HG03064 (cell line): Measurements from ENCODE around the gene TBC1D9B.
A peak's percentile ranks its signal among the peaks of the same experiment; 100 is the strongest.

Source experiments
- ATAC-seq: cut with Tn5 transposase; IDR thresholded peaks from one replicate; pipeline ENCODE4 v1.9.1; 2021; ENCODE audit warnings: low read depth; ENCODE audit not compliant: unreplicated experiment

The TBC1D9B gene

DNA sequence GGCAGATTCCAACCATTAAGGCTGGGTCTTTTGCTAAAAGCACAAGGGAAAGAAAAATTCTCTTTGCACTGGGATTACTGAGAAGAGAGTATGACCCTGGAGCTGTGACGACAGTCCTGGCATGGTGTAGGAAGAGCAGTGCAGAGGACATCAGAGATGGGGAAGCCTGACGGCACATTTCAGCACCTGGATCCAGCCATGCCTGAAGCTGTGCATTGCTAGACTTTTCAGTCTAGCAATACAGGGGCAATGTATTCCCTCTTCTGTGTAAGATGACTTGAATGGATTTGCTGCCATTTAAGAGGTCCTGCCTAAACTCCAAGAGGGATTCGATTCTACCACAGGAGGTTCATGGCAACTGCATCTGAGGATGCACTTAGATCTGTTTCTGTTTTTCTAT is 36.7 kb downstream of the TBC1D9B start:
- ATAC-seq, result no peak

- no peak for ATAC-seq
Measured at GRCh38 chr5:179870403-179870903, 37.2 kb downstream of the TBC1D9B start.

DNA sequence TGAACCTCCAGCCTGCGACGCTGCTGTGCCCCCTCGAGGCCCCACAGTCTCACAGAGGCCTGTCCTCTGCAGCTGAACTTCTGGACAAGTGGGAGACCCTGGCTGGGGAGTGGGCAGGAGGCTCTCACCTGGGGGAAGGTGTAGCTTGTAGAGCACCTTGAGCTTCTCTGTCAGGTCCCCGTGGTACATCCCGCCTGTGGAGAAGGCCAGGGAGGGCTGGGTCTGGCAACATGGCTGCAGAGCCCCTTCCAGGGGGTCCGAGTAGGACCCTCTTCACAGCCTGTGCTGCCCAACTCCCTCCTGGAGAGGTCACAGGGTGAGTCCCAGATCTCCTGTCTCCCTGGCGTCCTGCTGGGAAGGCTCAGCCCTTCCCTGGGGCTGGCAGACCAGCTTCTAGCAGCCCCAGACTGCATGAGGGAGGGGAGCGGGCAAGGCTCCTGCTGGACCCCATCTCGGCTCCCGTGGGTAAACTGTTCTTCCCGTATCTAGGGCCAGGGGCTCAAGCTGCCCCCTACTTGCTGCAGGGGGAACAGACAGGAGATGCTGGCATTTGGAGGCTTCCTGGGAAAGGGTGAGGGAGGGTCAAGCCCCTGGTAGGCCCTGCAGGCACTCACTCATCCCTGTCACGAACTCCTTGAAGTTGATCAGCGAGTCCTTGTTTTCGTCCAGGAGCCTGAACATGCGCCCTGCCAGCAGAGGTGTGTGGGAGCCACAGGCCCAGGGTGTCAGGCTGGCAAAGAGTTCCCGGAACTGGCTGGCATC is 37.9 kb downstream of the TBC1D9B start:
- no peak for ATAC-seq

- no peak for ATAC-seq
Measured at GRCh38 chr5:179869101-179869500, 38.6 kb downstream of the TBC1D9B start.

- no peak for ATAC-seq
Measured at GRCh38 chr5:179868541-179868940, 39.2 kb downstream of the TBC1D9B start.

DNA sequence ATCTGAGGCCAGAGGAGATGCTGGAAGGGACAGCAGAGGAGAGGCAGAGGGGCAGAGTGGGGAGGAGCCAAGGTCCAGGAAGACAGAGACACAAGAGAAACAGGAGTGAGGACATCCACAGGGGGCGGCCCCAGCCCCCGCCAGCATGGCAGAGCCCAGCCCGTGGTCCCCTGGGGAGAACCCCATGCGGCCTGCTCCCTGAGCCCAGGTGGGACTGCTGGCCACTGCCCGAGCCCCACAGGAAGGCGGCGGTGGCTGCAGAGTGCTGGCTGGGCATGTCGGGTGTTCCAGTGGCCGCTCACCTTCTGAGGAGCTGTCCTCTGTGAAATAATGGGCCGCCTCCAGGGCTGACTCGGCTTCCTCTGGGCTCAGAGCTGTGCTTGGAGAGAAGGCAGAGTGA is 40.2 kb downstream of the TBC1D9B start:
- no peak for ATAC-seq

DNA sequence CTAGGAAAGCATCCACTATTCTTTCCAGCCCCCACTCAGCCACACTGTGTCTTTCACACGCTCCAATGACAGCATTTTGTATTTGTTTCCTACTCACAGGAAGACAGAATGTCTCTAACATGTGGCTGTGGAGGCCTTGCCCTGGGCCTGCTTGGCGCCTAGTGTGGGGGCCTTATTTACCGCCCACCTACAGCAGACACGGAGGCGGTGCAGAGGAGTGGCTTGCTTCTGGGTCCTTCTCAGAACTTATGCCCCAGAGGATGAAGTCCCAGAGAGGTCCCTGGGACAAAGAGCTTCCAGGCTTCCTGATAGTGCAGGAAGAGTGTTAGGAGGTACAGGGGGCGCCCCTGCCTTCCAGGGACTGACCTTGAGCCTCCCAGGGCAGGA is 40.6 kb downstream of the TBC1D9B start:
- no peak for ATAC-seq

GRCh38 chr5:179866241-179867078 is 41.2 kb downstream of the TBC1D9B start:
- ATAC-seq, result no peak

DNA sequence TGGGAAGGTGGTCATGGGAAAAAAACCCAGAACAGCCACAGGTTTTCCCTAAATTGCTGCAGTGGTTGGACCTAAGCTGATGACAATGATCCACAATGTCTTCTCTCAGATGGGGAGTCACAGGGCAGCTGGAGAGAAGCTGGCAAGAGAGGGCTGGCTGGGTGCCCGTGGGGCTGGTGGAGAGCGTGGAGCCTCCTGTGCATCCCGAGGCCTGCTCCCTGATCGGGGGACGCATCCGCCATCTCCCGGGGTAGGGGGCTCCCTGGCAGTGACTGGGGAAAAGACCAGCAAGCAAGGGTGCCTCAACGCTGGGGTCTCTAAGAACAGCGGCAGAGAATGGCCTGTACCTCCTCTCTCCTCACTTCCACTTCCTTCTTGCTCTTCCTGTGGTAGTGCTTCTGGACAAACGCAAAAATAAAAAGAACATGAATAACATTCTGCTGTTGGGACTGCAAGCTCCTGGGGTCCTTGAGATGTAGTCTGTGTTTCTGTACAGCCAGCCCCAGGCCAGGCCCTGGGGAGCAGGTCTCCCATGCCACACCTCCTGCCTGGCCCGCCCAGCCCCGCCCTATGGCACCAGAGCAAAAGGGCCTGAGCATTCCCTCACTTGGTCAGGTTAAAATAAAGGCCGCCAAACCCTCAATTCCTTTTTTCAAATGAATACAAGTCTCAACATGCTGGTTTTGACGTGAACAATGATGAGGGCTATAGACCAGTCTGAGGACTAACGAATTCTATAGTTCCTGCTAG is 42.0 kb downstream of the TBC1D9B start:
- no peak for ATAC-seq

GRCh38 chr5:179864686-179865085 is 43.0 kb downstream of the TBC1D9B start:
- no peak for ATAC-seq

- no peak for ATAC-seq
Measured at GRCh38 chr5:179863449-179864085, 44.1 kb downstream of the TBC1D9B start.

DNA sequence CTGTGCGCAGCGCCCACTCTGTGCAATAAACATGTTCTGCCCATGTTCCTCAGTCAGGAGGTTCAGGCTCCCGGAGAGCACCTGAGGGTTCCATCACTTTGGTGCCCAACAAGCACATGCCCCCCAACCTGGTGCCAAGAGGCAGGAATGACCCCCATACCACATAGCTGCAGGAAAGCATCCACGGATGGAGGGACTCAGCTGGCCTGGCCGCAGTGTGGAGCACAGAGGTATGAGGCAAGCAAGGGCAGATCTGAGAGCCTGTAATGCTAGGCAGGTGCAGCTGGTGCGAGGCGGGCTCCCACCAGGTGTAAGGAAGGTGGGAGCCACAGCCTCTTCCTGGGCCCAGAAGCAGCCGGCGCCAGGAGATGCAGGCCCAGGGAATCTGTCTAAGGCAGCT is 44.8 kb downstream of the TBC1D9B start:
- no peak for ATAC-seq

DNA sequence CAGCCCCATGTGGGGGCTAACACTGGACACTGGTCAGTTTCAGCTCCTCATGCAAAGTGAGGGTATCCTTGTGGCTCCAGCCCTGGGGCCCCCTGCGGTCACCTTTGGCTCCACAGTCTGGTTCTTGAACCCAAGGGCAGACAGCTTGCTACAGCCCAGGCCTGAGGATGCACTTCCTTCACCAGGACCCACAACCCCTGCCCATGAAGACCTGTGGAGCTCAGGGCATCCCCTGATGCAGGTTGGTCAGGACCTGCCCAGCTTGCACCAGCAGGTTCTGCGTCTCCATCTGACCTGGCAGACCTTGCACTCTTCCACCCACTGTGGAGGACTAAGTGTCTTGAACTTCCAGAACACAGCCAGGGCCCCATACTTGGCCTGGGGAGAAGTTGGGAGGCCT is 45.4 kb downstream of the TBC1D9B start:
- ATAC-seq, result no peak

GRCh38 chr5:179860301-179860700 is 47.4 kb downstream of the TBC1D9B start:
- ATAC-seq, result no peak

DNA sequence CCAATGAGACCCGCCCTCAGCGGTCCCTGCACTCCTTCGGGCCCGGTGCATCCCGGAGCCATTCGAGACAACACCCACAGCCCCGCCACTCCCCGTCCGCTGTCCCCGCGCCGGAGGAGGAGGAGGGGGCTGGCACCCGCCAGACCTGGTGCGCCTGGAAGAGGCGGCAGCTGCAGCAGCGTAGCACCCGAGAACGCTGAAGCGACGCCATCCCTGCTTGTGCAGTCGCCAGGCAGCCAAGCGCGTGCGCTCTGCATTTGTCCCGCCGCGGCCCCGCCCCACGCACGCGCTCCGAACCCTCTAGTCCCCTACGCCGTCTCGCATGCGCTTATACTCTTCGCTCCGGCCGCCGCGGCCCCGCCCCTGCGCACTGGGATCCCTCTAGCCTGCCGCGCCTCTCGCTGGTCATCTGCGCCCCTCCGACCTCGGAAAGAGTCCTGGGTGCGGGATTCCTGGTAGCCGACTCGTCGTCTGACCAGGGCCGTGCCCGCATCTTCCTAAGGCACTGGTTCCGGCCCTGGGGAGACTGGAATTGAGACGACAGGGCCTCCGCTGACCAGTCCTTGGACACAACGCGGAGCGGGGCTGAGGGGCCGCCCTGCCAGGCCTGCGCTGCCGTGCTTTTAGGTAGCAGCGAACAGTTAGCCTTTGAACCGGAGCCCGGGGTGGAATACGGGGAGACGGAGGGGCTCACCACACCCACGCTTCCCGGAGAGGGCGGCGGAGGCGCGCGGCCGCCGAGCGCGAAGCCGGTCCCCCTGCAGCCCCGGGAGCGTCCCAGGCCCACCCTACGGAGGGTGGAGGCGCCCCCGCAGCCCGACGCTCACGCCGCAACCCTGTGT is 48.9 kb downstream of the TBC1D9B start, which contains the start of gene MRNIP:
TSS of gene MRNIP (minus strand) at position 232 of the 842 bp plus-strand sequence. CDS start at position 211, 21 bp downstream.
- ATAC-seq, result peak; percentile 96

- peak; percentile 52 for ATAC-seq
Measured at GRCh38 chr5:179858241-179858585, 49.5 kb downstream of the TBC1D9B start.

DNA sequence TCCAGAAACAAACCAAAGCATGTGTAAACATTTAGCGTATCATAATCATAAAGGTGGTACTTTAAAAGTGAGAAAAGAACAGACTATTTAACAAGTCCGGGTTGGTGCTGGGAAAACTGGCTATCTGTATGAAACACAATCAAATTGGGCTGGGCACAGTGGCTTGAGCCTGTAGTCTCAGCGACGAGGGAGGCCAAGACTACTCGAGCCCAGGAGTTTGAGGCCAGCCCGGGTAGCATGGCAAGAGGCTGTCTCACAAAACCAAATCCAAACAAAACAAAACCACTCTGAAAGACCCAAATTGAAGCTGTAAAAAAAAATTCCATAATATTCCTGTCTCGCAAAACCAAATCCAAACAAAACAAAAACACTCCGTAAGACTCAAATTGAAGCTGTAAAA is 53.3 kb downstream of the TBC1D9B start:
- no peak for ATAC-seq

DNA sequence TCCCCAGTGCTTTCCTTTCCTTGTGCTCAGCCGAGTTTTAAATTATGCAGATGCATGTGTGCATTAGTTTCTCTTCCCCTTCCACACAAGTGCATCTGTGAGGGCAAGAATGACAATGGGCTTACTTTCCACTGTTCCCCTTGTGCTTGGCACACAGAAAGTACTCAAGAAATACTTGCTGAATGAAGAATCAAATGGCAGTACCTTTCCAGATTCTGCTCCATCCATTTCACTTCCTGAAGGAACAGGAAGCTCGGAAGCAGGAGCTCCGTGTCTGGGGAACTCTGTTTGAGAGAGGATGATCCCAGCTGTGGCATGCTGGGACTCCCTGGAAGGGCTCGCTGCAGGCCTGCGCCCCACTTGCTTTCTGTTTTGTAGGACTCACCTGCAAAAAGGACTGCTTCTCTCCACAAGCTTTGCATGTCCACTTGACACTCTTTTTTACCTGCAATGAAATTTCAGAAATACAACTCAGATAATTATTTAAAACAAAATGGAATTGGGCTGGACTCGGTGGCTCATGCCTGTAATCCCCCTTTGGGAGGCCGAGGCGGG is 54.6 kb downstream of the TBC1D9B start:
- peak; percentile 81 for ATAC-seq

- no peak for ATAC-seq
Measured at GRCh38 chr5:179841621-179842020, 66.1 kb downstream of the TBC1D9B start.
